Astrocyte (in vitro differentiated cells and primary cell): ENCODE measurements around the gene RASGRF1. TPM values are rescaled to one million over a fixed set of nuclear protein-coding genes. Genes with fewer than 3 reads are reported as not detected.

Experiments
- DNase-seq: peaks from one replicate; pipeline ENCODE4 v3.0.0-alpha.2; 2010; ENCODE audit warnings: low read depth
- FAIRE-seq: peaks from 2 replicates; lab custom pipeline; 2011; peaks lifted over from hg19 to GRCh38; lab: Jason Lieb, UNC
- H2AFZ ChIP-seq: 2 replicates; pipeline ENCODE4 v1.6.0; 2012; ENCODE audit warnings: low read depth, low read length, inconsistent platforms
- H3K27ac ChIP-seq: 2 replicates; pipeline ENCODE4 v1.5.1; 2011; ENCODE audit warnings: low read depth, low read length, inconsistent platforms
- H3K27me3 ChIP-seq: 2 replicates; pipeline ENCODE4 v1.6.0; 2011; ENCODE audit warnings: low read length, inconsistent platforms; ENCODE audit not compliant: insufficient read depth
- H3K36me3 ChIP-seq: 2 replicates; pipeline ENCODE4 v1.5.1; 2011; ENCODE audit warnings: low read length, inconsistent platforms; ENCODE audit not compliant: insufficient read depth
- H3K4me1 ChIP-seq: 2 replicates; pipeline ENCODE4 v1.5.1; 2011; ENCODE audit warnings: low read length, inconsistent platforms; ENCODE audit not compliant: insufficient read depth
- H3K4me2 ChIP-seq: 2 replicates; pipeline ENCODE4 v1.6.0; 2012; ENCODE audit warnings: low read length, inconsistent platforms
- H3K4me3 ChIP-seq: 2 replicates; pipeline ENCODE4 v1.5.1; 2011; ENCODE audit warnings: low read depth, mild to moderate bottlenecking, low read length, inconsistent platforms; ENCODE audit not compliant: insufficient read depth
- H3K79me2 ChIP-seq: 2 replicates; pipeline ENCODE4 v1.6.0; 2012; ENCODE audit warnings: mild to moderate bottlenecking, low read length, inconsistent platforms; ENCODE audit not compliant: insufficient read depth
- H3K9ac ChIP-seq: 2 replicates; pipeline ENCODE4 v1.6.0; 2012; ENCODE audit warnings: mild to moderate bottlenecking, low read length, inconsistent platforms
- H3K9me3 ChIP-seq: 2 replicates; pipeline ENCODE4 v1.5.1; 2012; ENCODE audit warnings: low read depth, mild to moderate bottlenecking, low read length, inconsistent platforms; ENCODE audit not compliant: insufficient read depth
- H4K20me1 ChIP-seq: 2 replicates; pipeline ENCODE4 v1.6.0; 2012; ENCODE audit warnings: low read length, inconsistent platforms; ENCODE audit not compliant: insufficient read depth
- H3K27ac Mint-ChIP-seq: one replicate; pipeline ENCODE4 v1.8.0; 2021; ENCODE audit warnings: mild to moderate bottlenecking, mixed read lengths; ENCODE audit not compliant: unreplicated experiment
- H3K27me3 Mint-ChIP-seq: one replicate; pipeline ENCODE4 v1.8.0; 2021; ENCODE audit warnings: low read depth, mixed read lengths; ENCODE audit not compliant: unreplicated experiment
- H3K36me3 Mint-ChIP-seq: one replicate; pipeline ENCODE4 v1.8.0; 2021; ENCODE audit warnings: low read depth, mixed read lengths; ENCODE audit not compliant: unreplicated experiment
- H3K4me1 Mint-ChIP-seq: one replicate; pipeline ENCODE4 v1.8.0; 2021; ENCODE audit warnings: low read depth, mixed read lengths; ENCODE audit not compliant: unreplicated experiment
- H3K4me3 Mint-ChIP-seq: one replicate; pipeline ENCODE4 v1.8.0; 2021; ENCODE audit warnings: mild to moderate bottlenecking, moderate library complexity, mixed read lengths; ENCODE audit not compliant: unreplicated experiment
- H3K9me3 Mint-ChIP-seq: one replicate; pipeline ENCODE4 v1.8.0; 2021; ENCODE audit warnings: mild to moderate bottlenecking, mixed read lengths; ENCODE audit not compliant: unreplicated experiment
- CTCF ChIP-seq: IDR thresholded peaks from 2 replicates; pipeline ENCODE4 v1.5.1; 2011; ENCODE audit warnings: low read depth, mild to moderate bottlenecking, inconsistent platforms, low read length, moderate library complexity; ENCODE audit not compliant: insufficient read depth
- EZH2 ChIP-seq: IDR thresholded peaks from 2 replicates; pipeline ENCODE4 v1.6.1; 2012; ENCODE audit warnings: mild to moderate bottlenecking, low read length, inconsistent platforms; ENCODE audit not compliant: insufficient read depth
- total RNA-seq: library from RNA; stranded (reverse); gene quantifications from 2 replicates; pipeline ENCODE4 v1.2.1, GENCODE V29; 2021

Gene RASGRF1
- total RNA-seq, 1 donor from 2014 or later, result 1.2 TPM

- Histone ChIP-seq H3K4me3 (no peak overlapping the region), H3K4me2 (no peak overlapping the region), H3K9me3 (no peaks in the 10 kb centered on the region), H3K4me1 (no peaks in the 10 kb centered on the region), H3K36me3 (no peaks in the 10 kb centered on the region), H2AFZ (no peak overlapping the region), H3K27ac (no peak overlapping the region), H4K20me1 (no peaks in the 10 kb centered on the region), H3K27me3 (peaks cover 49% of the 10 kb centered on the region), H3K9ac (no peak overlapping the region), H3K79me2 (no peaks in the 10 kb centered on the region)
- H3K27me3 Mint-ChIP-seq, result peaks cover 87% of the 10 kb centered on the region
- TF ChIP-seq CTCF, result no peak
- no peak overlapping the region for H3K4me3 Mint-ChIP-seq
- FAIRE-seq, result no peak
- no peak overlapping the region for H3K27ac Mint-ChIP-seq
- peaks cover 3% of the 10 kb centered on the region for H3K4me1 Mint-ChIP-seq
- no peak for DNase-seq
- no peaks in the 10 kb centered on the region for H3K36me3 Mint-ChIP-seq
- H3K9me3 Mint-ChIP-seq, result peaks cover 5% of the 10 kb centered on the region
Observed at GRCh38 chr15:79088426-79089205, 2.0 kb downstream of the RASGRF1 start.

DNA sequence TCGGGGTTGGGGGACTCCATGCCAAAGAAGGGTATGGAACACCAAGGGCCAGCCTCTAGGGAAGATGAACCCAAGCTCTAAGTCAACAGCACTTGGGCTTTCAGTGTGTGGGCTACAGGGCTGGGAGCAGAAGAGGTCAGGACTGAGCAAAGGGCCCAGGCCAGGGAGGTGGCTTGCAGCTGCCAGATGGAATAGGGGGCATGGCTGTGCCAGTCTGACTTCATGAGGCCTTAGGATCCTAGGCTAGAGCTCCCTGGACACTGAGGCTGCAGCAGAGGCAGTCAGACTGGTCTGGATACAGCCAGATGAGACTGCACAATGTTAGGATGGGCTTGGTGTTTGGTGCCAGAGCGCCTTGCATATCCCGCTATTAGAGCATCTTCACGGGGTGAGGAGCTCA, 3.8 kb downstream of the RASGRF1 start:
- Mint-ChIP-seq H3K27ac (no peak overlapping the region), H3K4me3 (no peak overlapping the region)
- H3K79me2 ChIP-seq, result no peaks in the 10 kb centered on the region

More for the DNA sequence above, 3.8 kb downstream of the RASGRF1 start:
- Mint-ChIP-seq H3K9me3 (peaks cover 7% of the 10 kb centered on the region), H3K36me3 (no peaks in the 10 kb centered on the region), H3K4me1 (peaks cover 3% of the 10 kb centered on the region), H3K27me3 (peaks cover 90% of the 10 kb centered on the region)
- TF ChIP-seq CTCF, result no peak
- no peak for TF ChIP-seq EZH2
- Histone ChIP-seq H4K20me1 (no peaks in the 10 kb centered on the region), H3K4me1 (no peaks in the 10 kb centered on the region), H3K9ac (no peak overlapping the region), H3K4me3 (no peak overlapping the region), H3K9me3 (no peaks in the 10 kb centered on the region), H3K27me3 (peaks cover 40% of the 10 kb centered on the region), H3K27ac (no peak overlapping the region), H3K36me3 (no peaks in the 10 kb centered on the region), H3K4me2 (no peak overlapping the region), H2AFZ (no peak overlapping the region)
- FAIRE-seq (no peak), DNase-seq (no peak)
